HEK293 (cell line): ENCODE measurements around the gene RDH12.

ENCODE experiments used
- CTCF ChIA-PET: fragments of 350-600 bp; formaldehyde crosslinking; extraction: SDS; loops from one replicate; lab custom pipeline; 2021; ENCODE audit warnings: antibody characterized with exemption; lab: Yijun Ruan, JAX
- POLR2A ChIA-PET: fragments of 300-600 bp; formaldehyde crosslinking; extraction: SDS; loops from one replicate; lab custom pipeline; 2020; ENCODE audit warnings: antibody characterized with exemption, inconsistent platforms; lab: Yijun Ruan, JAX
- H3K27ac ChIP-seq: fragments of 200-500 bp; sonication (Bioruptor generic); 2 replicates; pipeline ENCODE4 v1.5.1; 2014; ENCODE audit warnings: low read depth, low read length, control low read depth, inconsistent platforms; ENCODE audit errors: extremely low read depth
- H3K36me3 ChIP-seq, 2 experiments: fragments of 200-500 bp in 1 of 2; sonication (Bioruptor generic) in 1 of 2; 1 replicate in 1 of 2; 2 replicates in 1 of 2; pipeline ENCODE4 v1.5.1; 2014 to 2017; ENCODE audit warnings: inconsistent platforms in 2 of 2, low read length in 2 of 2; ENCODE audit not compliant: control insufficient read depth in 2 of 2, insufficient read depth in 1 of 2
- H3K4me1 ChIP-seq: fragments of 200-500 bp; sonication (Bioruptor generic); 2 replicates; pipeline ENCODE4 v1.5.1; 2014; ENCODE audit warnings: mild to moderate bottlenecking, low read length, inconsistent platforms; ENCODE audit not compliant: control insufficient read depth, insufficient read depth
- H3K4me3 ChIP-seq: 2 replicates; pipeline ENCODE4 v1.5.1; 2011; ENCODE audit warnings: low read depth, mild to moderate bottlenecking, control low read depth, low read length, moderate library complexity
- H3K9me3 ChIP-seq: fragments of 200-500 bp; sonication (Bioruptor generic); 2 replicates; pipeline ENCODE4 v1.5.1; 2014; ENCODE audit warnings: low read depth, low read length, inconsistent platforms; ENCODE audit not compliant: control insufficient read depth, insufficient read depth
- GLIS2 ChIP-seq: fragments of 450-650 bp; formaldehyde crosslinking; IDR thresholded peaks from 2 replicates; pipeline ENCODE4 v1.5.1; 2016; ENCODE audit warnings: missing biosample characterization, missing genetic modification characterization
- KLF7 ChIP-seq: fragments of 450-650 bp; formaldehyde crosslinking; IDR thresholded peaks from 2 replicates; pipeline ENCODE4 v1.5.1; 2016; ENCODE audit warnings: missing biosample characterization, missing genetic modification characterization, borderline replicate concordance
- RBAK ChIP-seq: fragments of 450-650 bp; formaldehyde crosslinking; IDR thresholded peaks from 2 replicates; pipeline ENCODE4 v1.5.1; 2016; ENCODE audit warnings: missing biosample characterization, missing genetic modification characterization
- SP3 ChIP-seq: fragments of 450-650 bp; formaldehyde crosslinking; IDR thresholded peaks from 2 replicates; pipeline ENCODE4 v1.5.1; 2016; ENCODE audit warnings: missing biosample characterization, missing genetic modification characterization
- ZNF10 ChIP-seq: fragments of 450-650 bp; formaldehyde crosslinking; IDR thresholded peaks from 2 replicates; pipeline ENCODE4 v1.5.1; 2017; ENCODE audit warnings: missing biosample characterization, missing genetic modification characterization
- ZNF133 ChIP-seq: fragments of 450-650 bp; formaldehyde crosslinking; IDR thresholded peaks from 2 replicates; pipeline ENCODE4 v1.5.1; 2016; ENCODE audit warnings: missing biosample characterization, missing genetic modification characterization
- ZNF140 ChIP-seq: fragments of 450-650 bp; formaldehyde crosslinking; IDR thresholded peaks from 2 replicates; pipeline ENCODE4 v1.5.1; 2016; ENCODE audit warnings: missing biosample characterization, missing genetic modification characterization
- ZNF19 ChIP-seq: fragments of 450-650 bp; formaldehyde crosslinking; IDR thresholded peaks from 2 replicates; pipeline ENCODE4; 2016; ENCODE audit warnings: missing biosample characterization, missing genetic modification characterization, low read depth
- ZNF274 ChIP-seq, 2 experiments: fragments of 200-500 bp in 1 of 2; fragments of 450-650 bp in 1 of 2; sonication (Bioruptor generic) in 1 of 2; formaldehyde crosslinking in 1 of 2; IDR thresholded peaks; 2 replicates each; pipeline versions ENCODE4 v1.5.1 to v1.6.1; 2014 to 2016; ENCODE audit warnings: borderline replicate concordance in 1 of 2, inconsistent platforms in 1 of 2, low read length in 1 of 2, missing biosample characterization in 1 of 2, missing genetic modification characterization in 1 of 2
- ZNF335 ChIP-seq: fragments of 450-650 bp; formaldehyde crosslinking; conservative IDR thresholded peaks from 2 replicates; pipeline ENCODE4 v1.5.1; 2016; ENCODE audit warnings: missing biosample characterization, missing genetic modification characterization
- ZNF350 ChIP-seq: fragments of 450-650 bp; formaldehyde crosslinking; IDR thresholded peaks from 2 replicates; pipeline ENCODE4 v1.5.0; 2017; ENCODE audit warnings: missing biosample characterization, mild to moderate bottlenecking, missing genetic modification characterization
- ZNF423 ChIP-seq: fragments of 450-650 bp; formaldehyde crosslinking; IDR thresholded peaks from 2 replicates; pipeline ENCODE4 v1.5.1; 2016; ENCODE audit warnings: missing biosample characterization, missing genetic modification characterization
- ZNF626 ChIP-seq: fragments of 450-650 bp; sonication (Bioruptor Pico); formaldehyde crosslinking; IDR thresholded peaks from 2 replicates; pipeline ENCODE4 v1.5.1; 2018; ENCODE audit warnings: missing biosample characterization, missing genetic modification characterization, inconsistent platforms
- ZNF837 ChIP-seq: fragments of 450-650 bp; formaldehyde crosslinking; IDR thresholded peaks from 2 replicates; pipeline ENCODE4 v1.5.1; 2016; ENCODE audit warnings: missing biosample characterization, missing genetic modification characterization
- TF ChIP-seq, protein P1 (sequence below): fragments of 450-650 bp; formaldehyde crosslinking; IDR thresholded peaks from 2 replicates; pipeline ENCODE4 v1.5.1; 2016; ENCODE audit warnings: missing biosample characterization, missing genetic modification characterization
- TF ChIP-seq, protein P2 (sequence below): fragments of 450-650 bp; formaldehyde crosslinking; IDR thresholded peaks from 2 replicates; pipeline ENCODE4 v1.5.1; 2016; ENCODE audit warnings: missing biosample characterization, missing genetic modification characterization
- TF ChIP-seq, protein P3 (sequence below): fragments of 450-650 bp; formaldehyde crosslinking; conservative IDR thresholded peaks from 2 replicates; pipeline ENCODE4 v1.5.1; 2016; ENCODE audit warnings: low read depth, missing biosample characterization, missing genetic modification characterization
- TF ChIP-seq, protein P4 (sequence below): fragments of 450-650 bp; formaldehyde crosslinking; conservative IDR thresholded peaks from 2 replicates; pipeline ENCODE4 v1.5.1; 2016; ENCODE audit warnings: low read depth, missing biosample characterization, missing genetic modification characterization

Gene RDH12

DNA sequence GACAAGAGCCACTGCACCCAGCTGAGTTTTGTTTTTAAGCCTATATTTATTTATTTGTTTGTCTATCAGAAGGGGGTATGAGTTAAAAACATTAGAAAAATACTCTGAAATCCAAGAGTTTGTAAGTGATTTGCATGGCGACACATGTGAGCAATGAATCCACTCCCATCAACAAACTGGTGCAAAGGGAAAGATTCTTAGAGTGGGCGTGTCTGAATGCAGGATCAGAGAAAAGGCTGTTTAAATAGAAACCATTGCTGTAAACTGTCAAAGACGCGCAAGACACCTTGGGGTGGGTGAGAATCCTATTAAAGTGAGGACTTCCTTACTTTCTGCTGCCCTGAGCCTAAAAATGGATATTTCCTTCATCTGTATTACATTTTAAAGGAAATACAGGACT, 62.8 kb downstream of the RDH12 start:
- peaks cover 14 to 91% of the 10 kb centered on the region in 2 experiments for H3K36me3 ChIP-seq
- ChIA-PET POLR2A (no interaction called here), CTCF (no interaction called here)
- no peak for TF ChIP-seq ZNF10 (tag by site-specific recombination)
- TF ChIP-seq ZNF140 (tag by site-specific recombination) = no peak
- TF ChIP-seq, protein P1, sequence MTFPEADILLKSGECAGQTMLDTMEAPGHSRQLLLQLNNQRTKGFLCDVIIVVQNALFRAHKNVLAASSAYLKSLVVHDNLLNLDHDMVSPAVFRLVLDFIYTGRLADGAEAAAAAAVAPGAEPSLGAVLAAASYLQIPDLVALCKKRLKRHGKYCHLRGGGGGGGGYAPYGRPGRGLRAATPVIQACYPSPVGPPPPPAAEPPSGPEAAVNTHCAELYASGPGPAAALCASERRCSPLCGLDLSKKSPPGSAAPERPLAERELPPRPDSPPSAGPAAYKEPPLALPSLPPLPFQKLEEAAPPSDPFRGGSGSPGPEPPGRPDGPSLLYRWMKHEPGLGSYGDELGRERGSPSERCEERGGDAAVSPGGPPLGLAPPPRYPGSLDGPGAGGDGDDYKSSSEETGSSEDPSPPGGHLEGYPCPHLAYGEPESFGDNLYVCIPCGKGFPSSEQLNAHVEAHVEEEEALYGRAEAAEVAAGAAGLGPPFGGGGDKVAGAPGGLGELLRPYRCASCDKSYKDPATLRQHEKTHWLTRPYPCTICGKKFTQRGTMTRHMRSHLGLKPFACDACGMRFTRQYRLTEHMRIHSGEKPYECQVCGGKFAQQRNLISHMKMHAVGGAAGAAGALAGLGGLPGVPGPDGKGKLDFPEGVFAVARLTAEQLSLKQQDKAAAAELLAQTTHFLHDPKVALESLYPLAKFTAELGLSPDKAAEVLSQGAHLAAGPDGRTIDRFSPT (tag by site-specific recombination) = no peak
- TF ChIP-seq, protein P2, sequence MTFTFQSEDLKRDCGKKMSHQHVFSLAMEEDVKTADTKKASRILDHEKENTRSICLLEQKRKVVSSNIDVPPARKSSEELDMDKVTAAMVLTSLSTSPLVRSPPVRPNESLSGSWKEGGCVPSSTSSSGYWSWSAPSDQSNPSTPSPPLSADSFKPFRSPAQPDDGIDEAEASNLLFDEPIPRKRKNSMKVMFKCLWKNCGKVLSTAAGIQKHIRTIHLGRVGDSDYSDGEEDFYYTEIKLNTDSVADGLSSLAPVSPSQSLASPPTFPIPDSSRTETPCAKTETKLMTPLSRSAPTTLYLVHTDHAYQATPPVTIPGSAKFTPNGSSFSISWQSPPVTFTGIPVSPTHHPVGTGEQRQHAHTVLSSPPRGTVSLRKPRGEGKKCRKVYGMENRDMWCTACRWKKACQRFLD (tag by site-specific recombination) = no peak
- TF ChIP-seq ZNF350 (tag by site-specific recombination) = no peak
- TF ChIP-seq ZNF423 (tag by site-specific recombination) = no peak
- TF ChIP-seq GLIS2 (tag by site-specific recombination) = no peak
- TF ChIP-seq ZNF19 = no peak
- TF ChIP-seq ZNF133 = no peak
- no peak for TF ChIP-seq ZNF274 (IDR thresholded peaks at IDR 0.05; ENCODE audit: low read length)
- no peak for TF ChIP-seq ZNF274 (tag by site-specific recombination; IDR thresholded peaks at IDR 0.05; ENCODE audit: borderline replicate concordance)
- TF ChIP-seq RBAK (tag by site-specific recombination) = no peak
- TF ChIP-seq, protein P3, sequence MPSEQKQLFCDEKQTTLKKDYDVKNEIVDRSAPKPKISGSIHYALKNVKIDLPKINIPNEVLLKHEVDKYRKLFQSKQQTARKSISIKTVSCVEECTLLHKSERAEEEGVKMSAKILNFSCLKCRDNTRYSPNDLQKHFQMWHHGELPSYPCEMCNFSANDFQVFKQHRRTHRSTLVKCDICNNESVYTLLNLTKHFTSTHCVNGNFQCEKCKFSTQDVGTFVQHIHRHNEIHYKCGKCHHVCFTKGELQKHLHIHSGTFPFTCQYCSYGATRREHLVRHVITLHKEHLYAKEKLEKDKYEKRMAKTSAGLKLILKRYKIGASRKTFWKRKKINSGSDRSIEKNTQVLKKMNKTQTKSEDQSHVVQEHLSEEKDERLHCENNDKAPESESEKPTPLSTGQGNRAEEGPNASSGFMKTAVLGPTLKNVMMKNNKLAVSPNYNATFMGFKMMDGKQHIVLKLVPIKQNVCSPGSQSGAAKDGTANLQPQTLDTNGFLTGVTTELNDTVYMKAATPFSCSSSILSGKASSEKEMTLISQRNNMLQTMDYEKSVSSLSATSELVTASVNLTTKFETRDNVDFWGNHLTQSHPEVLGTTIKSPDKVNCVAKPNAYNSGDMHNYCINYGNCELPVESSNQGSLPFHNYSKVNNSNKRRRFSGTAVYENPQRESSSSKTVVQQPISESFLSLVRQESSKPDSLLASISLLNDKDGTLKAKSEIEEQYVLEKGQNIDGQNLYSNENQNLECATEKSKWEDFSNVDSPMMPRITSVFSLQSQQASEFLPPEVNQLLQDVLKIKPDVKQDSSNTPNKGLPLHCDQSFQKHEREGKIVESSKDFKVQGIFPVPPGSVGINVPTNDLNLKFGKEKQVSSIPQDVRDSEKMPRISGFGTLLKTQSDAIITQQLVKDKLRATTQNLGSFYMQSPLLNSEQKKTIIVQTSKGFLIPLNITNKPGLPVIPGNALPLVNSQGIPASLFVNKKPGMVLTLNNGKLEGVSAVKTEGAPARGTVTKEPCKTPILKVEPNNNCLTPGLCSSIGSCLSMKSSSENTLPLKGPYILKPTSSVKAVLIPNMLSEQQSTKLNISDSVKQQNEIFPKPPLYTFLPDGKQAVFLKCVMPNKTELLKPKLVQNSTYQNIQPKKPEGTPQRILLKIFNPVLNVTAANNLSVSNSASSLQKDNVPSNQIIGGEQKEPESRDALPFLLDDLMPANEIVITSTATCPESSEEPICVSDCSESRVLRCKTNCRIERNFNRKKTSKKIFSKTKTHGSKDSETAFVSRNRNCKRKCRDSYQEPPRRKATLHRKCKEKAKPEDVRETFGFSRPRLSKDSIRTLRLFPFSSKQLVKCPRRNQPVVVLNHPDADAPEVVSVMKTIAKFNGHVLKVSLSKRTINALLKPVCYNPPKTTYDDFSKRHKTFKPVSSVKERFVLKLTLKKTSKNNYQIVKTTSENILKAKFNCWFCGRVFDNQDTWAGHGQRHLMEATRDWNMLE = no peak
- TF ChIP-seq ZNF837 (tag by site-specific recombination) = no peak
- TF ChIP-seq, protein P4, sequence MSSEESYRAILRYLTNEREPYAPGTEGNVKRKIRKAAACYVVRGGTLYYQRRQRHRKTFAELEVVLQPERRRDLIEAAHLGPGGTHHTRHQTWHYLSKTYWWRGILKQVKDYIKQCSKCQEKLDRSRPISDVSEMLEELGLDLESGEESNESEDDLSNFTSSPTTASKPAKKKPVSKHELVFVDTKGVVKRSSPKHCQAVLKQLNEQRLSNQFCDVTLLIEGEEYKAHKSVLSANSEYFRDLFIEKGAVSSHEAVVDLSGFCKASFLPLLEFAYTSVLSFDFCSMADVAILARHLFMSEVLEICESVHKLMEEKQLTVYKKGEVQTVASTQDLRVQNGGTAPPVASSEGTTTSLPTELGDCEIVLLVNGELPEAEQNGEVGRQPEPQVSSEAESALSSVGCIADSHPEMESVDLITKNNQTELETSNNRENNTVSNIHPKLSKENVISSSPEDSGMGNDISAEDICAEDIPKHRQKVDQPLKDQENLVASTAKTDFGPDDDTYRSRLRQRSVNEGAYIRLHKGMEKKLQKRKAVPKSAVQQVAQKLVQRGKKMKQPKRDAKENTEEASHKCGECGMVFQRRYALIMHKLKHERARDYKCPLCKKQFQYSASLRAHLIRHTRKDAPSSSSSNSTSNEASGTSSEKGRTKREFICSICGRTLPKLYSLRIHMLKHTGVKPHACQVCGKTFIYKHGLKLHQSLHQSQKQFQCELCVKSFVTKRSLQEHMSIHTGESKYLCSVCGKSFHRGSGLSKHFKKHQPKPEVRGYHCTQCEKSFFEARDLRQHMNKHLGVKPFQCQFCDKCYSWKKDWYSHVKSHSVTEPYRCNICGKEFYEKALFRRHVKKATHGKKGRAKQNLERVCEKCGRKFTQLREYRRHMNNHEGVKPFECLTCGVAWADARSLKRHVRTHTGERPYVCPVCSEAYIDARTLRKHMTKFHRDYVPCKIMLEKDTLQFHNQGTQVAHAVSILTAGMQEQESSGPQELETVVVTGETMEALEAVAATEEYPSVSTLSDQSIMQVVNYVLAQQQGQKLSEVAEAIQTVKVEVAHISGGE (tag by site-specific recombination) = no peak
- TF ChIP-seq ZNF335 (tag by site-specific recombination) = no peak
- no peak for TF ChIP-seq SP3
- TF ChIP-seq ZNF626 = no peak
- TF ChIP-seq KLF7 (tag by site-specific recombination) = no peak
- no peak overlapping the region for H3K27ac ChIP-seq
- H3K4me3 ChIP-seq = no peak overlapping the region
- H3K9me3 ChIP-seq = no peaks in the 10 kb centered on the region
- H3K4me1 ChIP-seq = no peaks in the 10 kb centered on the region
